Coronary artery (tissue), 2 donors: Measurements from ENCODE around the gene PTPN12.

Source experiments
- DNase-seq: peaks from one replicate; pipeline ENCODE4 v3.0.0-alpha.2; 2017; ENCODE audit warnings: low spot score
- H3K27ac ChIP-seq, 2 donors: fragments of 200-600 bp; sonication (generic); one replicate each; pipeline ENCODE4 v1.5.1; 2016 to 2019
- H3K4me3 ChIP-seq: fragments of 200-600 bp; sonication (generic); 2 replicates; pipeline ENCODE4 v1.5.1; 2016; ENCODE audit warnings: mild to moderate bottlenecking, moderate library complexity
- CTCF ChIP-seq: fragments of 200-600 bp; sonication (generic); IDR thresholded peaks from one replicate; pipeline ENCODE4 v1.5.1; 2019; ENCODE audit warnings: antibody characterized with exemption

Gene PTPN12

DNA sequence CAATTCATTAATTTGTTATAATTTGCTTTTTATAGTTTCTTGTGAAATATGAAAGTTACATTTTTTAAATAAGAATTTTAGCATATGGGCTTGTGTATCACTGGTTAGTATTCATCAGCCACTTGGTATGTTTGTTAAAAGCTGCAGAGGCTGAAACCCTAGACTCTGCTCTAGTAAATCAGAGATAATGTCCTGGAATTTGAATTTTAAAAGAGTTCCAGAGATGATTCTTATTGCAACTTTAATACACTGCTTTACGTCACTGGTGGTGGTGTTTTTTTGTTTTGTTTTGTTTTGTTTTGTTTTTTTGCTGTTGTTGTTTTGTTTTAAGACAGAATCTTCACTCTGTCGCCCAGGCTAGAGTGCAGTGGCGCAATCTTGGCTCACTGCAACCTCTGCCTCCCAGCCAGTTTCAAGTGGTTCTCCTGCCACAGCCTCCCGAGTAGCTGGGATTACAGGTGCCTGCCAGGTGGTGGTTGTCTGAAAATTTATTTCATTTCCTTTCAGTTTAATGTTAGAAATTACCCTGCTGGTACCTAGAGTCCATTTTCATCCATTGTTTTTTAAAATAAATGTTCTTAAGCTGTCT, 43.8 kb downstream of the PTPN12 start:
- Histone ChIP-seq H3K4me3 (no peak overlapping the region), H3K27ac (no peak overlapping the region)
- no peak for TF ChIP-seq CTCF
- DNase-seq, result no peak

DNA sequence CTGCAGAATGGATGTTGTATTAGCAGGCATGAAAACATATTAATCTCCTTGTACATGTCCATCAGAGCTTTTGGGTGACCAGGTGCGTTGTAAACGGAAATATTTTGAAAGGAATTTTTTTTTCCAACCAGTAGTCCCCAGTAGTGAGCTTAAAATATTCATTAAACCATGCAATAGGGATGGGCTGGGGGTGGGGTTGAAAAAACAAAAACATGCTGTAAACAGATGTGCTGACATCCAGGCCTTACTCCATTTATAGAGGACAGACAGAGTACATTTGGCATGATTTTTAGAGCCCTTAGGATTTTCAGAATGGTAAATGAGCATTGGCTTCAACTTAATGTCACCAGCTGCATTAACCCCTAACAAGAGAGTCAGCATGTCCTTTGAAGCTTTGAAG, 50.2 kb downstream of the PTPN12 start:
- Histone ChIP-seq H3K4me3 (no peak overlapping the region), H3K27ac (no peak overlapping the region)
- TF ChIP-seq CTCF, result no peak
- no peak for DNase-seq

DNA sequence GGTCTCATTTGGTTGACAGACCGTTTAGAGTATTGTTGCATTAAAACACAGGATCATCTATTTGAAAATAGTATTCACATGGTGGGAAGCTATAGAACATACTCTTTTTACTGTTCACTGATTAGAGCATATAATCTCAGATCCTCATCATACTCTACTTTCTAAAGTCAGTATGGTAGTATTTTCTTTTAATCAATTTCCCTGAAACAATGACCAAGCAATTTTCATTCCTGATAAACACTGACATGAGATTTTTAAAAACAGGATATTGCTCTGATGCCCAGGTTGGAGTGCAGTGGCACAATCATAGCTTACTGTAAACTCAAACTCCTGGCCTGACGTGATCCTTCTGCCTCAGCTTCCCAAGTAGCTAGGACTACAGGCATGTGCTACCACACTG, 63.9 kb downstream of the PTPN12 start:
- no peak overlapping the region for H3K27ac ChIP-seq
- DNase-seq, result no peak

GRCh38 chr7:77606562-77606961, 69.5 kb downstream of the PTPN12 start:
- DNase-seq, result no peak
- no peak overlapping the region for H3K27ac ChIP-seq
- H3K4me3 ChIP-seq, result no peak overlapping the region
- TF ChIP-seq CTCF, result no peak

More for the DNA sequence above, 63.9 kb downstream of the PTPN12 start:
- no peak overlapping the region for H3K4me3 ChIP-seq
- TF ChIP-seq CTCF, result no peak

GRCh38 chr7:77619314-77619713, 82.2 kb downstream of the PTPN12 start:
- TF ChIP-seq CTCF, result no peak
- Histone ChIP-seq H3K27ac (no peak overlapping the region), H3K4me3 (no peak overlapping the region)
- DNase-seq, result no peak

DNA sequence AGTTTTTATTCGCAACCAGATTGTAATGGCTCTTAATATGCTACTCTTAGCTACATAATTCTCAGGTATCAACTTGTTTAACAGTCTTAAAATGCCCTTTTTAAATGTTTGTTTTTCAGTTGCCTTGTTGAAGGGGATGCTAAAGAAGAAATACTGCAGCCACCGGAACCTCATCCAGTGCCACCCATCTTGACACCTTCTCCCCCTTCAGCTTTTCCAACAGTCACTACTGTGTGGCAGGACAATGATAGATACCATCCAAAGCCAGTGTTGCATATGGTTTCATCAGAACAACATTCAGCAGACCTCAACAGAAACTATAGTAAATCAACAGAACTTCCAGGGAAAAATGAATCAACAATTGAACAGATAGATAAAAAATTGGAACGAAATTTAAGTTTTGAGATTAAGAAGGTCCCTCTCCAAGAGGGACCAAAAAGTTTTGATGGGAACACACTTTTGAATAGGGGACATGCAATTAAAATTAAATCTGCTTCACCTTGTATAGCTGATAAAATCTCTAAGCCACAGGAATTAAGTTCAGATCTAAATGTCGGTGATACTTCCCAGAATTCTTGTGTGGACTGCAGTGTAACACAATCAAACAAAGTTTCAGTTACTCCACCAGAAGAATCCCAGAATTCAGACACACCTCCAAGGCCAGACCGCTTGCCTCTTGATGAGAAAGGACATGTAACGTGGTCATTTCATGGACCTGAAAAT, 89.7 kb downstream of the PTPN12 start:
- TF ChIP-seq CTCF, result no peak
- H3K27ac ChIP-seq, result no peak overlapping the region
- no peak for DNase-seq

DNA sequence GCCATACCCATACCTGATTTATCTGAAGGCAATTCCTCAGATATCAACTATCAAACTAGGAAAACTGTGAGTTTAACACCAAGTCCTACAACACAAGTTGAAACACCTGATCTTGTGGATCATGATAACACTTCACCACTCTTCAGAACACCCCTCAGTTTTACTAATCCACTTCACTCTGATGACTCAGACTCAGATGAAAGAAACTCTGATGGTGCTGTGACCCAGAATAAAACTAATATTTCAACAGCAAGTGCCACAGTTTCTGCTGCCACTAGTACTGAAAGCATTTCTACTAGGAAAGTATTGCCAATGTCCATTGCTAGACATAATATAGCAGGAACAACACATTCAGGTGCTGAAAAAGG, 90.2 kb downstream of the PTPN12 start:
- Histone ChIP-seq H3K27ac (no peak overlapping the region), H3K4me3 (no peak overlapping the region)
- TF ChIP-seq CTCF, result no peak
- DNase-seq, result no peak

More for the DNA sequence above, 89.7 kb downstream of the PTPN12 start:
- no peak overlapping the region for H3K4me3 ChIP-seq
